IMR-90 (cell line): ENCODE data around the gene SVIL.
"Not testable (repeated sequence)": the region's sequence is repeated elsewhere in the genome, so short reads cannot be mapped to it uniquely, and the experiment has no call there.

Experiments used
- CTCF ChIP-seq: conservative IDR thresholded peaks from 2 replicates; pipeline ENCODE4 v1.5.1; 2012; ENCODE audit warnings: mild to moderate bottlenecking, low read depth, low read length, improper control_type of control experiment
- ELK1 ChIP-seq: fragments of 150-350 bp; IDR thresholded peaks from 2 replicates; pipeline ENCODE4 v1.6.1; 2016; ENCODE audit warnings: low read depth, mild to moderate bottlenecking, low read length, moderate library complexity, borderline replicate concordance
- MAZ ChIP-seq: IDR thresholded peaks from 2 replicates; pipeline ENCODE4 v1.6.1; 2012; ENCODE audit warnings: low read depth, mild to moderate bottlenecking, low read length, improper control_type of control experiment, moderate library complexity, borderline replicate concordance
- MXI1 ChIP-seq: IDR thresholded peaks from 2 replicates; pipeline ENCODE4 v1.6.1; 2012; ENCODE audit warnings: low read depth, mild to moderate bottlenecking, low read length, moderate library complexity, borderline replicate concordance
- POLR2A ChIP-seq: IDR thresholded peaks from 2 replicates; pipeline ENCODE4 v1.6.1; 2012; ENCODE audit warnings: mild to moderate bottlenecking, low read depth, low read length
- USF2 ChIP-seq: fragments of 150-350 bp; IDR thresholded peaks from 2 replicates; pipeline ENCODE4 v1.6.1; 2017; ENCODE audit warnings: mild to moderate bottlenecking, antibody characterized with exemption, low read length, low read depth

- not testable (repeated sequence) for TF ChIP-seq ELK1, MAZ, CTCF, MXI1, POLR2A, USF2
These were observed 119.7 kb downstream of the SVIL start for GRCh38 chr10:29515104-29515503.
